A549 (cell line): ENCODE data around the gene KLHL35. TPM values are rescaled to one million over a fixed set of nuclear protein-coding genes. Genes with fewer than 3 reads are reported as not detected.

Experiments used
- ATAC-seq, 2 experiments: fragments of 200-7000 bp in 1 of 2; fragments of >200 bp in 1 of 2; cut with Nextera tagmentation in 1 of 2; cut with Tn5 transposase in 1 of 2; 3 replicates each; pipeline versions ENCODE4 v1.8.0 to v1.9.1; 2018 to 2020; ENCODE audit warnings: mild to moderate bottlenecking in 1 of 2, moderate library complexity in 1 of 2
- CTCF ChIA-PET: fragments of 300-600 bp; sonication (Branson Sonifier 250); formaldehyde crosslinking; extraction: SDS; loops from one replicate; lab custom pipeline; 2021; ENCODE audit warnings: antibody characterized with exemption, inconsistent platforms; lab: Yijun Ruan, JAX
- POLR2A ChIA-PET: fragments of 350-600 bp; formaldehyde crosslinking; extraction: SDS; loops from one replicate; lab custom pipeline; 2021; ENCODE audit warnings: antibody characterized with exemption, inconsistent platforms; lab: Yijun Ruan, JAX
- DNase-seq, 2 experiments: peaks; one replicate each; pipeline versions ENCODE4 v3.0.0 to v3.0.0-alpha.2; 2011 to 2016; ENCODE audit warnings: low read depth in 1 of 2, low spot score in 1 of 2
- FAIRE-seq: peaks from 2 replicates; lab custom pipeline; 2011; peaks lifted over from hg19 to GRCh38; lab: Jason Lieb, UNC
- H3K27ac ChIP-seq, 2 experiments: fragments of >200 bp; sonication (Bioruptor Twin); formaldehyde crosslinking; 3 replicates each; pipeline ENCODE4 v1.5.1; 2016 to 2017
- H3K4me1 ChIP-seq: fragments of >200 bp; sonication (Bioruptor Twin); formaldehyde crosslinking; 3 replicates; pipeline ENCODE4 v1.6.1; 2016
- H3K4me2 ChIP-seq: fragments of >200 bp; sonication (Bioruptor Twin); formaldehyde crosslinking; 3 replicates; pipeline ENCODE4 v1.6.1; 2016
- H3K4me3 ChIP-seq: fragments of >200 bp; sonication (Bioruptor Twin); formaldehyde crosslinking; 3 replicates; pipeline ENCODE4 v1.5.1; 2016
- H3K9me3 ChIP-seq: fragments of >200 bp; sonication (Bioruptor Twin); formaldehyde crosslinking; 3 replicates; pipeline ENCODE4 v1.6.1; 2016
- BCL3 ChIP-seq: fragments of >200 bp; sonication (Bioruptor Twin); formaldehyde crosslinking; IDR thresholded peaks from 3 replicates; pipeline ENCODE4 v1.6.1; 2016
- CEBPB ChIP-seq, 2 experiments: fragments of >200 bp in 1 of 2; sonication (Bioruptor Twin) in 1 of 2; formaldehyde crosslinking in 1 of 2; IDR thresholded peaks; 2 replicates each; pipeline ENCODE4 v1.6.1; 2012 to 2016
- CHD2 ChIP-seq: fragments of 150-350 bp; IDR thresholded peaks from 2 replicates; pipeline ENCODE4 v1.6.1; 2014; ENCODE audit warnings: low read length; ENCODE audit not compliant: partially characterized antibody
- CHD4 ChIP-seq: fragments of 200-600 bp; sonication (generic); IDR thresholded peaks from 2 replicates; pipeline ENCODE4 v1.6.1; 2016; ENCODE audit warnings: antibody characterized with exemption, mild to moderate bottlenecking, borderline replicate concordance
- EP300 ChIP-seq, 2 experiments: fragments of >200 bp; sonication (Bioruptor Twin); formaldehyde crosslinking; IDR thresholded peaks; 2 replicates in 1 of 2; 3 replicates in 1 of 2; pipeline ENCODE4 v1.6.1; 2016 to 2017
- ESRRA ChIP-seq: fragments of 150-350 bp; IDR thresholded peaks from 2 replicates; pipeline ENCODE4 v1.6.1; 2014; ENCODE audit warnings: mild to moderate bottlenecking, low read length, borderline replicate concordance
- FOXS1 ChIP-seq: fragments of 250-450 bp; sonication (Bioruptor Pico); IDR thresholded peaks from 2 replicates; pipeline ENCODE4 v1.5.0; 2020; ENCODE audit warnings: mild to moderate bottlenecking, moderate library complexity
- HDAC2 ChIP-seq: fragments of 200-600 bp; sonication (generic); IDR thresholded peaks from 2 replicates; pipeline ENCODE4 v1.6.1; 2016
- HMGXB4 ChIP-seq: fragments of 250-450 bp; sonication (Bioruptor Pico); IDR thresholded peaks from 2 replicates; pipeline ENCODE4 v1.5.0; 2021; ENCODE audit warnings: mild to moderate bottlenecking, moderate library complexity, borderline replicate concordance
- NPAS2 ChIP-seq: fragments of 250-450 bp; sonication (Bioruptor Pico); IDR thresholded peaks from 2 replicates; pipeline ENCODE4 v1.8.0; 2022; ENCODE audit warnings: mild to moderate bottlenecking, moderate library complexity, borderline replicate concordance
- NR3C1 ChIP-seq: fragments of >200 bp; sonication (Bioruptor Twin); formaldehyde crosslinking; IDR thresholded peaks from 3 replicates; pipeline ENCODE4 v1.6.1; 2017
- PHF8 ChIP-seq: fragments of 200-600 bp; sonication (generic); IDR thresholded peaks from 2 replicates; pipeline ENCODE4 v1.6.1; 2016; ENCODE audit warnings: low read depth, mild to moderate bottlenecking, antibody characterized with exemption, moderate library complexity, borderline replicate concordance
- POLR2A ChIP-seq: IDR thresholded peaks from 2 replicates; pipeline ENCODE4 v1.6.1; 2012; ENCODE audit warnings: mild to moderate bottlenecking, low read length
- RAD21 ChIP-seq, 2 experiments: fragments of >200 bp in 1 of 2; sonication (Bioruptor Twin) in 1 of 2; formaldehyde crosslinking in 1 of 2; IDR thresholded peaks in 1 of 2; conservative IDR thresholded peaks in 1 of 2; 2 replicates in 1 of 2; 3 replicates in 1 of 2; pipeline ENCODE4 v1.6.1; 2012 to 2018; ENCODE audit warnings: inconsistent platforms in 1 of 2
- TFCP2L1 ChIP-seq: fragments of 250-450 bp; sonication (Bioruptor Pico); IDR thresholded peaks from 2 replicates; pipeline ENCODE4 v1.5.0; 2021; ENCODE audit warnings: mild to moderate bottlenecking
- WGBS: methylation state at CpG from one replicate; pipeline ENCODE4 v1.1.6; 2017; ENCODE audit errors: missing lambda C conversion rate; 5-methylcytosine and 5-hydroxymethylcytosine counted together
- polyA plus RNA-seq, 4 experiments: library from polyadenylated mRNA; depleted of rRNA in 3 of 4; stranded (reverse); fragments of >200 nt; fragmentation: RNase III in 1 of 4; extraction: RNeasy Plus Mini Kit Qiagen cat#74134 plus additional on column Dnase treatment in 1 of 4; gene quantifications; 2 replicates in 3 of 4; 3 replicates in 1 of 4; pipeline ENCODE4 v1.2.3, GENCODE V29; 2011 to 2017
- TF ChIP-seq, protein P1 (sequence below): fragments of 450-650 bp; IDR thresholded peaks from 2 replicates; pipeline ENCODE4 v1.6.1; 2014; ENCODE audit warnings: antibody characterized with exemption

The KLHL35 gene
- polyA plus RNA-seq, 2 of the 4 experiments (the other 2 are of a cell fraction): 0.56 to 1.0 TPM

- H3K9me3 ChIP-seq: no peaks in the 10 kb centered on the region
- WGBS: 86% methylated on average over 12 of the region's 12 CpGs
- no peak overlapping the region for H3K27ac ChIP-seq
- TF ChIP-seq PHF8 (no peak), CHD2 (no peak), HDAC2 (no peak), ESRRA (no peak), CEBPB (IDR thresholded peaks at IDR 0.05) (no peak), RAD21 (conservative IDR thresholded peaks at IDR 0.05 in 1 of 2, IDR thresholded peaks at IDR 0.05 in 1 of 2) (no peak), POLR2A (no peak), EP300 (IDR thresholded peaks at IDR 0.05) (no peak)
- TF ChIP-seq, protein P1, sequence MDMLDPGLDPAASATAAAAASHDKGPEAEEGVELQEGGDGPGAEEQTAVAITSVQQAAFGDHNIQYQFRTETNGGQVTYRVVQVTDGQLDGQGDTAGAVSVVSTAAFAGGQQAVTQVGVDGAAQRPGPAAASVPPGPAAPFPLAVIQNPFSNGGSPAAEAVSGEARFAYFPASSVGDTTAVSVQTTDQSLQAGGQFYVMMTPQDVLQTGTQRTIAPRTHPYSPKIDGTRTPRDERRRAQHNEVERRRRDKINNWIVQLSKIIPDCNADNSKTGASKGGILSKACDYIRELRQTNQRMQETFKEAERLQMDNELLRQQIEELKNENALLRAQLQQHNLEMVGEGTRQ: no peak
- ChIA-PET POLR2A (no interaction called here), CTCF (interaction anchor here (0.9 to 2.1 kb wide), 3 partner anchors 8 to 74 kb away, joined by 3 to 9 read pairs (median 3); no protein-coding TSS in a partner anchor)
- FAIRE-seq: no peak
- no peaks in the 10 kb centered on the region for H3K4me1 ChIP-seq
- no peak overlapping the region for H3K4me2 ChIP-seq
- no peak overlapping the region for H3K4me3 ChIP-seq
- DNase-seq: no peak
- ATAC-seq: no peak
Observed at GRCh38 chr11:75481922-75482606, 49.1 kb upstream of the KLHL35 start.

DNA sequence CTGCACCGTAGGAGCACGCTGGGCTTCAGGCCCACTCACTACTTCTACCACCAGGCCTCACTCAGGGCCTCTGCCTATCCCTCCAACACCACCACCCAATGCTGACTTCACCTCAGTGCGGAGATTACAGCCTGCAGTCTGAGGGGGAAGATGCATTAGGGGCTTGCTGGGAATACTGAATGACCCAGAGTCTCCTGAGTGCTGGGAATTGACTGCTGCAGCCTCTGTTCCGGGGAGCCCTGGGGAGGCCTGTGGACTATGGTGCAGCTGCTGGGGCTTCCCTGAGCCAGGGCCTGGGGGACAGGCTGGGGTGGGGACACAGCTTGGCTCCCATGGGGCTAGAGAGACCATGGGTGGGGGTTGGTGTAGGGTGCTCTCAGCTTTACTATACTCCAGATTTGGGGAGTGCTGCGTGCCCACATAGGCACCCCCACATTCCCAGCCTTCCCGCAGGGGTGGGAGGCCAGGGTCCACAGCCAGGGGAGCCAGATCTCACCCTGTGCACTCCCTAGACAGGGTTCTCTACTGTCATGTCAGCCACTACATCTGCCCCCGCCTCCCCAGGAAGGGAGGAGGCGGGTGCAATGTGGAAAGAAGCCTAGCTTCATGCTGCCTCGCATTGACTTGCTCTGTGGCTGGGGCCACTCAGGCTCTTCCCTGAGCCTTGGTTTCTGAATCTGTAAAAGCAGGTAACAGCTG is 48.4 kb upstream of the KLHL35 start:
- 87% methylated on average over 7 of the region's 9 CpGs for WGBS
- POLR2A ChIA-PET: no interaction called here
- no peak for TF ChIP-seq FOXS1
- TF ChIP-seq TFCP2L1 (CRISPR knock-in tag): no peak
- TF ChIP-seq BCL3: no peak
- no peak for TF ChIP-seq CHD4
- no peak for TF ChIP-seq HMGXB4 (CRISPR knock-in tag)
- no peak for TF ChIP-seq NPAS2 (CRISPR knock-in tag)
- TF ChIP-seq NR3C1: no peak

More for the DNA sequence above, 48.4 kb upstream of the KLHL35 start:
- H3K9me3 ChIP-seq: no peaks in the 10 kb centered on the region
- DNase-seq (no peak), ATAC-seq (no peak), FAIRE-seq (no peak)
- peaks cover 2% of the 10 kb centered on the region; the same call in 1 of the 3 replicates for H3K4me1 ChIP-seq
- no peak overlapping the region for H3K4me2 ChIP-seq
- CTCF ChIA-PET: interaction anchor here (0.9 to 2.1 kb wide), 4 partner anchors 9 to 73 kb away, joined by 3 to 9 read pairs (median 4); no protein-coding TSS in a partner anchor
- H3K4me3 ChIP-seq: no peak overlapping the region
- no peak overlapping the region for H3K27ac ChIP-seq
